HG03432 (cell line): ENCODE results near the gene TNIP2.

Source experiments
- ATAC-seq: cut with Tn5 transposase; IDR thresholded peaks from one replicate; pipeline ENCODE4 v1.9.1; 2021; ENCODE audit warnings: mild to moderate bottlenecking, moderate library complexity; ENCODE audit not compliant: unreplicated experiment

Gene TNIP2

DNA sequence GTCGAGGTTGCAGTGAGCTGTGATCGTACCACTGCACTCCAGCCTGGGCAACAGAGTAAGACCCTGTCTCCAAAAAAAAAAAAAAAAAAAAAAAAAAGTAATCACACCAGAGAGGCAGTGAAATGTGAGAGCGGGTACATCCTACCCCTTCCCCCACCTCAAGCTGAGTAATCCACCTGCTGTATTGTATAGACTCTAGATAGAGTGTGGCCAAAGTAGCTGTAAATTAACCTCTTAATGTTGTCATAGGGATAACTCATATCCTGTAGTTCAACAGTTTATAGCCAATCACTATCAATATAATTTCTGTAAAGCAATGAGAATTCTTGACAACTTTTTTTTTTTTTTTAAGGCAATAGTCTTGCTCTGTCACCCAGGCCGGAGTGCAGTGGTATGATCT is 30.8 kb downstream of the TNIP2 start:
- no peak for ATAC-seq

DNA sequence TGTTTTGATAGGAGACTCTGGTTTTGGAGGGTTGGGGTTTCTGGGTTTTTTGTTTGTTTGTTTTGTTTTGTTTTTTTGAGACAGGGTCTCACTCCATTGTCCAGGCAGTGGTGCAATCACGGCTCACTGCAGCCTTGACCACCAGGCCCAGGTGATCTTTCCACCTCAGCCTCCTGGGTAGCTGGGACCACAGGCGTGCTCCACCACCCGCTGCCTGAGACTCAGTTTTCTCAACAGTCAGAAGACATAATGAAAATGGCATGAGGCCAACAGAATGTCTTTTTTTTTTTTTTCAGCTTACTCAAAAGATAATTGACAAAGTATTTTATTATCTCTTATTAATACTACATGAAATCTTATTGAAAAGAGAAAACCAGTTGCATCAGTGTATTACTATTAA is 32.4 kb downstream of the TNIP2 start:
- ATAC-seq = no peak

DNA sequence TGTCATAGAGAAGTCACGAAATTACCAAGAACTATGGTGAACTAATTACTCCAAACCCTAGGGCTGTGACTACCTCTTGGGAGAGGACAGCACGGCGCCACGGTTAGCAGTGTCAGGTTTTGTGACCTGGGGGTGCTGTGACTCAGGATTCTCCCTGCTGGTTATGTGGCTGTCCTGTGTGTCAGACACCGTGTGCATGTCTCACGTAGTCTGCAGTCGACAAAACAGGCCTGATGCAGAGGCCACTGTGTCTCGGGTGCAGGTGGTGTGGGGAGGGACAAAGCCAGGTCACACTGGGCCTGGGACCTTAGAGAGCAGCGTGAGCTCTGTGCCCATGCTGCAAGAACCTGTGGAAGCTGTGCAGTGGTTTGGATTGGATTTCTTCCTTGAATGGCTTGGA is 34.1 kb downstream of the TNIP2 start:
- ATAC-seq = no peak

DNA sequence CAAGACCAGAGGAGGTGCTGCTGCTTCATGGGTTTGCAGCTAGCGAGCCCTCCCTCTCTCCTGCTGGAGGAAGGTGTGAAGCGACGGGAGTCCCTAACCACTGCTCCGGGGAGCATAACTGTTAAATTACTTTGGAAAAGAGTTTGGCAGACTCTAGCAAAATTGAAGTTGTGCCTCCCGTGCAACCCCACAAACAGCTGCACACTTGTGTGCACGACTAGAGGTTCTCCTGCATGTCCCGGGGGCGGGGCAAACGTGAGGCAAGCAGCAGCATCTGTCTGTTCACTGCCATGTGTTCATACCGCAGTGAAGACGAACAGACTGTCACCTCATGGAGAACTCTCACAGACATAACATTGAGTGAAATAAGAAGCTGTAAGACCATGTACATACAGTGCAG is 34.5 kb downstream of the TNIP2 start:
- ATAC-seq = no peak

DNA sequence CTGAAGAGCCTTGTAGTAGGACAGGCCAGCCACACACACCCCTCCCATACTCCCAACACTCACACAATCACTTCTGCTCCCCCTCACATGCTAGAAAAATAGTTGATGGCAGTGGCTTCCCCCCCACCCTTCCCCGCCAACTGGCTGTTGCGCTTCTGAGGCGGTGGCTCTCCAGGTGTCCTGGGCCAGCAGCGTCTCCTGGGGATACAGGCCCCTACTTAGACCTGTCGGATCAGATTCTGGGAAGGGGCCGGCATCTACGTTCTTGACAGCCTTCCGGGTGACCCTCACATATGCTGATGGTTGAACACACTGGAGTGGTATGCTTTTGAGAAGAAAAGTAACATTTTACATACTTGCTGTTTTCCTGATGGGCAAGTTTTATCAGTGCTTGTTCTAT is 39.9 kb downstream of the TNIP2 start:
- no peak for ATAC-seq

DNA sequence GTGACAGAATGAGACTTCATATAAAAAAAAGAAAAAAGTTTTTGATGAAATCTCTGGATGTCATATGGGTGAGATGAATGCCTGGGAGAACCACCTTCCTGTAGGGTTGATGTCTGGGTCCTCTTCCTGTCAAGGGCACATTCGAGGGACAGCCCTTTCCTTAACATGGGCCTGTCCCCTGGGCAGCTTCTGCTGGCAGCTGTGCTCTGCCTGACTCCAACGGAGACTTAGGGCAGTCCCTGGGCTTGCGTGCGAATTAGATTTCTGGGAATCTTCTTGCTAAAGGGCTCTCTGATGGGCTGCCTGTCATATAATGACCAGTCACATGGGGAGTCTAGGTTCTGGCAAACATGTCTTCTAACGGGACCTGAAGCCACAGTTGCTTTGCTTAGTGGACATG is 40.7 kb downstream of the TNIP2 start:
- ATAC-seq = no peak

DNA sequence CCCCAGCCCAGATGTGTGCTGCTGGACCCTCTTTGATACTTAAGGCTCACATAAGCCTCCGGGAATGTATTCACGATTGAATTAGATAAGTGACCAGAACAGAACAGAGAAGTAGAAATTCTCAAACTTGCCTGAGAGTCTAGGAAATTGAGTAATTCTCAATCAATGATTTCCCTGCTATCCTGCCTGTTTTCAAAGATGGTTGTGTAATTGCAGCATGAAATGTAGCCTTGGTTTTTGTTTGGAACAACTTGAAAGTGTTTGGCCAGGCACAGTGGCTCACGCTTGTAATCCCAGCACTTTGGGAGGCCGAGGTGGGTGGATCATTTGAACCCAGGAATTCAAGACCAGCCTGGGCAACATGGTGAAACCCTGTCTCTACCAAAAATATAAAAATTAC is 41.2 kb downstream of the TNIP2 start:
- ATAC-seq = no peak

DNA sequence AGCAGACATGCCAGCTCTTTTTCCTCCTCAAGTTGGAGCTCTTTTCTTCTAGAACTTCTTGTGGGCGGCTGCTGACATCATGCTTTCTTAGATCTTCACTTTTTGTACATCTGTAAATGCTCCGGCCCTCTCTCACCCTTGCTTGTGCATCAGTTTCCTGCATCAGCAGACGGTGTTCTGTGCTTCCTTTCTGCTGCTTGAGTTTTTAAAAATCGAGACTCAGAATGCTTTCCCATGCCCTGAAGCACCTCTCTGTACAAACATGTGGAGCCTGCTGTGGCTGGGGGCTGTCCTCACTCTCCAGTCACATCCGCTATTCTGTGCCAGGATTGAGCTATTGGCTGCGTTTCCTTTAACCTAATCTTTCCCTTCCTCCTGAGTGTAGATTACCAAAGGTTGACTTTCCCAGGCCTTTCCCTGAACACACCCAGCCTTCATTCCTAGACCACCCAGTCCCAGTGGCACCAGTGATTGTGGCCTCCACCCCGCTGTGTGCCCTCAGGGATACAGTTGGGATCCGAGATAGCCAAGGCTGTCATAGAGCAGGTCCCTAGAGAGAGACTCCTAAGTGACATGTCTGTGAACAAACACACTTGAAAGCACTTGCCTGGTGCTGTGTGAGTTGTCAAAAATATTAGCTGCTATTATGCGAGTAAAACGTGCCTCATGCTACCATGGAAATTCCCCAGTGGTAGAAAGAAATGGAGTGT is 41.9 kb downstream of the TNIP2 start:
- ATAC-seq = no peak

DNA sequence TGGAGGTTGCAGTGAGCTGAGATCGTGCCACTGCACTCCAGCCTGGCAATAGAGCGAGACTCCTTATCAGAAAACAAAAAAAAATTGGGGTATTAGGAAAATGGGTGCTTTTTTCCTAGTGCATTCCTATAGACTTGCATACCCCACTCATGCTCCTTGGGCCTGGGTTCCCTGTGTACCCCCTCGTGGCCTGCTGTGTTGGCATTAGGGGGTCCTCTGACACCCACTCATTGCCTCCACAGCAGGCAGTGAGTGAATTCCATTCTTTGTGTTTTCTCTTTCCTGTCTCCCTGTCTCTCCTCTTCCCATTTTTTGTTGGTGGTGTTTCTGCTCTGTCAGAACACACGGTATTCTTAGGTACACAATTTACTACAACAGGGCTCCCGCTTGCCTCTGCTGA is 42.8 kb downstream of the TNIP2 start:
- no peak for ATAC-seq

DNA sequence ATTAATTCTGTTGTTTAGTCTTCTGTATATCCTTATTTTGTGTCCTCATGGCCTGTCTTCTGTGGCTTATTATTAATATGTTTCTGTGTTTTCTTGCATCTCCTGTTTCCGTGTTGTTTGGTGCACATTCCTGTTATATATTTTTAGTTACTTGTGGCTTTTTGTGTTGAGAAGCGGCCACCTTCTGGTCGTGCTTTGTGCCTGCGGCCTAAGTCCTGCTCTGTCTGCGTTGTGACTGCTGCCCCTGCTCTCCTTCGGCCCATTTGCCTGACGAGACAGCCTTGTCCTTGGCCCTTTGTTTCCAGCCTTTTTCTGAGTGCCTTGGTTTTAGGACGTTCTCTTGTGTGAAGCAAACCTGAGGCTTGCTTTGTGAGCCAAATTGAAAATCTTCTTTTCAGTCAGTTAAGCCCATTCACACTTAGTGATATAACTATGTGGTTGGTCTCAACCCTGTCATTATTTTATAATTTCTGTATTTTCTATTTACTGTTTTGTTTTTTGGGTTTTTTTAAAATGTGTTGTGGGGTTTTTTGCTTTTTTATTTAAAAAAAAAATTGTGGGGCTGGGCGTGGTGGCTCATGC is 43.8 kb downstream of the TNIP2 start:
- ATAC-seq = no peak

DNA sequence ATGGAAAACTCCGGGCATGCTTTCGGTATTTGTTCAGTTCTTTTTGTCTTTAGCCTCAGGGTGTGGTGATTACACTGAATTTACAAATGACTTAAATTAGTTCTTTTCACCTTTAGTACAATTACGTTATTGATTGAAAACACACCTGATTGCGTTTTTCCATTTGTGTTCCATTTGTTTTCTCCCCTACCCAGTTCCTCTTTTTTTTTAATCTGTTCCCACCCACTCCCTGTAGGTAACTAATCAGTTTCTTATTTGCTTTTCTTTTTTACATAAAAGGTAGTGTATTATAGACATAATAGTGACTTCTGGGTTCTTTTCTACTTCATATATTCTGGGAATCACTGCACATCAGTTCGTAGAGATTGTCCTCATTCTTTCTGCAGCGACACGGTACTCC is 53.4 kb downstream of the TNIP2 start:
- ATAC-seq = no peak

DNA sequence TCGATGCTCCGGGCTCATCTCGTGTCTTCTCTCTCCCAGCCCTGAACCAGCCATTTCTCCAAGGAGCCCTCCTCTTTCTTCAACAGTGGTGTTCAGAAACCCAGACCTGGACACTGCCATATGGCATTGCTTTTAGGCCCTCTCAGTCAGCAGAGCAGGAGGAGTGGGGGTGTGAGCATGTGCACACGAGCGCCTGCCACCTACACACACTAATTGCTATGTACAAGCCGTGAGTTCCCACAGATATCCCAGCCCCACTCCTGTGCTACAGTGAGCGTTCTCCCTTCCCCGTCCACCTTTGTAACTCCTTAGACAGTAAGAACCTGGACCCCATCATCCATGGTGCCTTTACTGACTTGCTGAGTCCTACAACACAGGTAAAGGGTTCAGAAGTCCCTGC is 53.8 kb downstream of the TNIP2 start:
- no peak for ATAC-seq

DNA sequence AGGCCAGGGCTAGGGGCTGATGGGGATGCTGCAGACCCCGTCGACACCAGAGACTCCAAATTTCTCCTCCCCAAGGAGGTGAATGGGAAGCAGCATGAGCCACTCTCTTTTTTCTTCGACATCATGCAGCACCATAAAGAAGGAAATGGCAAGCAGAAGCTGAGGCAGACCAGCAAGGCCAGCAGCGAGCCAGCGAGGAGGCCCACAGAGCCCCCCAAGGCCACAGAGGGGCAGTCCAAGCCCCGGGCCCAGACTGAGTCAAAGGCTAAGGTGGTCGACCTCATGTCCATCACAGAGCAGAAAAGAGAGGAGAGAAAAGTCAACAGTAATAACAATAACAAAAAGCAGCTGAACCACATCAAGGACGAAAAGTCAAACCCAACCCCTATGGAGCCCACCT is 56.1 kb downstream of the TNIP2 start:
- no peak for ATAC-seq

DNA sequence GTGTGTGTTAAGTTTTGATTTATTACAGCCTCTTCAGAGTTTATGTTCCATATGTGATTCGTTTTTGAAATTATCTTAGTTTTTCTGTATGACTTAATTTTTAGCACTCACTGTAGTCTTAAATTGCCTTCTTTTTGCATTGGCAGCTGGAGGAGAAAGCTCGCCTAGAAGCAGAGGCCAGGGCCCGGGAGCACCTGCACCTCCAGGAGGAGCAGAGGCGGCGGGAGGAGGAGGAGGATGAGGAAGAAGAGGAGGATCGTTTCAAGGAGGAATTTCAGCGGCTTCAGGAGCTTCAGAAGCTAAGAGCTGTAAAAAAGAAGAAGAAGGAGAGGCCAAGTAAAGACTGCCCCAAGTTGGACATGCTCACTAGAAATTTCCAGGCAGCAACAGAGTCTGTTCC is 56.6 kb downstream of the TNIP2 start:
- ATAC-seq = no peak

DNA sequence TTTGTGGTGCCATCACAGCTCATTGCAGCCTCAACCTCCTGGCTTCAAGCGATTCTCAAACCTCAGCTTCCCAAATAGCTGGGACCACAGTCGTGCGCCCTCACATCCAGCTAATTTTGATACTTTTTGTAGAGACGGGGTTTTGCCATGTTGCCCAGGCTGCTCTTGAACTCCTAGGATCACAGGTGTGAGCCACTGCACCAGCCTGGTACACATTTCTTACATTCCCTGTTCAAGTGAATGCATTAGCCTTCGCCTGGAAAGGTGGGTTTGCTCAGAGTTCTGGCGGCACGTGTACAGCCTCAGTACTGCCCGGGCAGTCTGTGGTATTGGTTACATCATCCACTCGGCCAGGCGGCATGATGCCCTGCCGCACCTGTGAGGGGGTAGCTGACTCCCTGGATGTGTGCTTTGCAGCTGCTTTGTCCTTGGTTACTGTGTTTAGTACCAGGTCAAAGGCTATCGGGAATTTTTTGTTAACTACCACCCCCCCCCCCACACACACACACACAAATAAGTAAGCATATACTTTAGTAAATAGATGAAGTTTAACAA is 57.1 kb downstream of the TNIP2 start:
- ATAC-seq = no peak

DNA sequence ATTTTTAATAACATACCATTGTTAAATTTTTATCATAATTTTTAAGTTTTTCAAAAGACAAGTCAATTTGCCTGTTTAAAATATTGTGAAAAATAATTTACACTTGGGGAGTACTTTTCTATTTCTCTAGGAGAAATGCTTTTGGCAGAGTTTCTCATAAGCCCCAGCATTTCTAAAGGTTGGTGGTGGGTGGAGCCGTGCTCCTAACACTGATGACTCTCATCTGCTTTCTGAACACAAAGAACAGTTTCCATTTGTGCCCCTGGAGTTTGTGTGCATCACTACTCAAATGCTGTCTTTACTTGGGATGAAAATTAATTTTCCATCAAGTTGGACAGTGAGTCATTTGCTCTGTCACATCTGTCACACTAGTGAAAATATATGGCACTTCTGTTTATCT is 57.6 kb downstream of the TNIP2 start:
- ATAC-seq = no peak

DNA sequence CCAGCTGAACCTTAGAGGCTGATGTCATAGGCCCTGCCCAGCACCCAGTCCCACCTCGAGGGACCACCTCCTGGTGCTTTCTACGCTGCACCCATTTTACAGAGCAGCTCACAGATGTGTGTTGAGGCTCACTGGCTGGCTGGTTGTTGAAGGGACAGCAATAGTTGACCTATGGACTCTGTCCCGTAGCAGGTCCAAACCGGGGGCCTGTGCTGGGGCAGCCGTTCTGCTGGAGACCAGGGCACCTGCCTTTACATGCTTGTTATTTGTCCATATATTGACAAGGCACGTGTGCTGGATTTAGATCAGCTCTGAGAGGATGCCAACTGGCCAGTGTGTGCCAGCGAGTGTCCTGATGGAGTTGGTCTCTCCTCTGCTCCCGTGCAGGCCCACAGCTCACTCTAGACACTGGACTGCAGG is 58.1 kb downstream of the TNIP2 start:
- no peak for ATAC-seq

DNA sequence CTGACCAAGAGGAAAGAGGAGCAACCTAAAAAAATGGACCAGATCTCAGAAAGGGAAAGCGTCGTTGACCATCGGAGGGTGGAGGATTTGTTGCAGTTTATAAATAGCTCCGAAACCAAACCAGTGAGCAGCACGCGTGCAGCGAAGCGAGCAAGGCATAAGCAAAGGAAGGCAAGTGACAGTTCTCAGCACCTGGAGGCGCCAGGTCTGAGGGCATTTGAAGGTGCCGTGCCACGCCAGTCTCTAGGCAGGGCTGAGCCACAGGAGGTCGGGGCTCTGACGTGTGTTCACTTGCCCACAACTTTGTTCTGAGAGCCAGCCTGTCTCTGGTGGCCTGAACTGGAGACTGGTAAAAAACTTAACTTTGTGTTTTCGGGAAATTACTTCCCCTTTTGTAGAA is 59.7 kb downstream of the TNIP2 start:
- ATAC-seq = peak; percentile 92

DNA sequence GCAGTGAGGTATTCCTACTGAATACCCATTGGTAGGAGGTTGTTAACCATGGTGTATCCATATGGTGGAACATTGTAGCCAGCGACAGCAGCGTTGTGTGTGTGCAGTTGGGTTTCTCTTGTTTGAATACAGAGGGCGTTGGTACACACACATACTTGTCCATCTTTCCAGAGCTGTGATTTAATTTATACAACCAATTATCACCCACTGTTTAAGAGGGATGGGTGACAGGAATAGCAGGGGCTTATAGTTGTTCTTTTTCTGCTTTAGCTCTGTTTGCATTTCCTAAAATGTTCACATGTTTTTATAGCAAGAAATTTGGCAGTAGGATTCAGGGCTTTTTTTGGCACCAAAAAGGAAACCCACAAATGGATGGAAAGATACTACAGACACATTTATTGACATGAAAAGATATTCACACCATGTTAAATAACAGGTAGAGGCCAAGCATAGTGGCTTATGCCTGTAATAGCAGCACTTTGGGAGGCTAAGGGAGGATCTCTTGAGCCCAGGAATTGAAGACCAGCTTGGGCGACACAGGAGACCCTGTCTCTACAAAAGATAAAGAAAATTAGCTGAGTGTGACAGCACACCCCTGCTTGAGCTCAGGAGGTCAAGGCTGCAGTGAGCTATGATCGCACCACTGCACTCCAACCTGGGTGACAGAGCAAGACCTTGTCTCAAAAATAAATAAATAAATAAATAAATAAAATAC is 60.6 kb downstream of the TNIP2 start:
- ATAC-seq = no peak

DNA sequence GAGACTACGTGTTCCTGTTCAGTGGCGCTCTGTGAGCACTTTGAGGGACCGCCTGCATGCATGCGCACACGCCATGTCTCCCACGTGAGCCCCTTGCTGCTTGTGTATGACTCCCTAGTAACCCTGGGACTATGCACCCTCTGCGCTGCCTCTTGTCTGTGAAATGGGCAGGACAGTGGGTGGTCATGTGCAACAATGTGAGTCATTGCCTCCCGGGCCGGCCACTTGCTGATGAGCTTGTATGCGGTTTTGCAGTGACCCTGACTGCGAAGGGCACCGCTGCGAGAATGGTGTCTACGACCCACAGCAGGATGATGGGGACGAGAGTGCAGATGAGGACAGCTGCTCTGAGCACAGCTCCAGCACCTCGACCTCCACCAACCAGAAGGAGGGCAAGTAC is 61.4 kb downstream of the TNIP2 start:
- ATAC-seq = no peak

DNA sequence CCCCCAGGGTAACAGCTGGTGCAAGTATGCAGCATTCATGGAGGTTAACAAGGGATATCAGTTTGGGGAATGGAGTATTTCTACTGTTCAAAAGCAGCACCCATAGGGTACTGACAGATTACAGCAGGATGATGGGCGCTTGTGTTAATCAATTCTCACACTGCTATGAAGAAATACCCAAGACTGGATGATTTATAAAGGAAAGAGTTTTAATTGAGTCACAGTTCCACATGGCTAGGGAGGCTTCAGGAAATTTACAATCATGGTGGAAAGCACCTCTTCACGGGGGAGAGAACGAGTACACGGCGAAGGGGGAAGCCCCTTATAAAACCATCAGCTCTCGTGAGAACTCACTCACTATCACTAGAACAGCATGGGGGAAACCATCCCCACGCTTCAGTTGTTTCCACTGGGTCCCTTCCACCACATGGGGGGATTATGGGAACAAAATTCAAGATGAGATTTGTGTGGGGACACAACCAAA is 64.1 kb downstream of the TNIP2 start:
- no peak for ATAC-seq
